ENCODE measurements around the gene SPINK2. TPM values are rescaled to one million over a fixed set of nuclear protein-coding genes. Genes with fewer than 3 reads are reported as not detected.

SPINK2 gene
- total RNA-seq, 6 experiments from 2014 or later: not detected

GRCh38 chr4:56859841-56860240 lies 38.3 kb upstream of the SPINK2 start:
- Histone ChIP-seq H3K36me3 (no peaks in the 10 kb centered on the region), H3K9me3 (no peaks in the 10 kb centered on the region), H3K27ac (no peak overlapping the region), H3K27me3 (no peaks in the 10 kb centered on the region), H3K4me1 (no peaks in the 10 kb centered on the region), H3K4me3 (no peak overlapping the region)
- DNase-seq: no peak
- 84% methylated on average over 5 of the region's 5 CpGs for WGBS (ENCODE audit: insufficient coverage, low coverage, low lambda C conversion rate, missing lambda C conversion rate)
- no peak for TF ChIP-seq CTCF (IDR thresholded peaks at IDR 0.05)
- TF ChIP-seq POLR2A (IDR thresholded peaks at IDR 0.05): no peak
- intact Hi-C loops (cut with DNase I): no loop called here
- no peak for ATAC-seq

DNA sequence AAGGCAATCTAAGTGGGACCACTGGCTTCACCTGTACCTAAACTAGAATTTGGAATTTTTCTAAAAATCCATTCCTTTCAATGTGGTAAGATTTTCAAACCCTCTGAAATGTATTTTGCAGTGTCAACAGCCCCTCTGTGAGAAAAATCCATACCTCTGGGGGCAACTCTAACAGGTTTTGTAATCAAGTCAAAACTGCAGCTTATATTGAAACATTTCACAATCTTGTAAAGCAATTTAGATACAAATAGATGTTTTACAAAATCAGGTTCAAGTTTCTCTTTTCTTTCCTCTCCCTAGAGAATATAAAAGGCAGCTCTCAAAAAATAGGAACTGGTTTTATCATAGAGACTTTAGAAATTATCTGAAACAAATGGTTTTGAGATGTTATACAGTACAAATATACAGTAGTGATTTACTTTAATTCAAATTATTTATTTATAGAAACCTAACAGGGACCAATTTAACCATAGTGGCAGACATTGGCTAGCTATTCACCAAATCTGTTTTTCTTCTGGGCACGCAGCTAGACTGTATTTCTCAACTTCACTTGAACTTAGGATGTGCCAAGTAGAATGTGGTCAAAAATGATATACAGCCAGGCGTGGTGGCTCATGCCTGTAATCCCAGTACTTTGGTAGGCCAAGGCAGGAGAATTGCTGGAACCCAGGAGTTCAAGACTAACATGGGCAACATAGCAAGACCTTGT lies 36.3 kb upstream of the SPINK2 start:
- Histone ChIP-seq H3K36me3 (no peaks in the 10 kb centered on the region), H3K4me1 (no peaks in the 10 kb centered on the region), H3K27ac (no peak overlapping the region), H3K9me3 (no peaks in the 10 kb centered on the region), H3K27me3 (no peaks in the 10 kb centered on the region), H3K4me3 (no peak overlapping the region)
- 43% methylated on average over 2 of the region's 2 CpGs for WGBS (ENCODE audit: insufficient coverage, low coverage, low lambda C conversion rate, missing lambda C conversion rate)
- TF ChIP-seq CTCF (IDR thresholded peaks at IDR 0.05) (no peak), POLR2A (IDR thresholded peaks at IDR 0.05) (no peak)
- DNase-seq (no peak), ATAC-seq (no peak)
- intact Hi-C loops (cut with DNase I): no loop called here

GRCh38 chr4:56856656-56857055 lies 35.2 kb upstream of the SPINK2 start:
- 56% methylated on average over 5 of the region's 5 CpGs for WGBS (ENCODE audit: insufficient coverage, low coverage, low lambda C conversion rate, missing lambda C conversion rate)
- ATAC-seq: no peak

GRCh38 chr4:56850910-56851309 lies 29.4 kb upstream of the SPINK2 start:
- ATAC-seq: no peak
- no peak for TF ChIP-seq CTCF (IDR thresholded peaks at IDR 0.05)
- no peak for TF ChIP-seq POLR2A (IDR thresholded peaks at IDR 0.05)
- Histone ChIP-seq H3K4me1 (no peaks in the 10 kb centered on the region), H3K9me3 (no peaks in the 10 kb centered on the region), H3K27ac (no peak overlapping the region), H3K4me3 (no peak overlapping the region), H3K36me3 (no peaks in the 10 kb centered on the region), H3K27me3 (no peaks in the 10 kb centered on the region)
- 45% methylated on average over 1 of the region's 1 CpG for WGBS (ENCODE audit: insufficient coverage, low coverage, low lambda C conversion rate, missing lambda C conversion rate)
- DNase-seq: no peak
- intact Hi-C loops (cut with DNase I): no loop called here

More at GRCh38 chr4:56856656-56857055, 35.2 kb upstream of the SPINK2 start:
- Histone ChIP-seq H3K36me3 (no peaks in the 10 kb centered on the region), H3K9me3 (no peaks in the 10 kb centered on the region), H3K4me3 (no peak overlapping the region), H3K27ac (no peak overlapping the region), H3K4me1 (no peaks in the 10 kb centered on the region), H3K27me3 (no peaks in the 10 kb centered on the region)
- TF ChIP-seq CTCF (IDR thresholded peaks at IDR 0.05): no peak
- no peak for TF ChIP-seq POLR2A (IDR thresholded peaks at IDR 0.05)
- intact Hi-C loops (cut with DNase I): no loop called here
- no peak for DNase-seq
